GM12878 (cell line): ENCODE results near the gene COL11A1.

Experiments
- BHLHE40 ChIP-seq, 2 experiments: fragments of 450-650 bp in 1 of 2; IDR thresholded peaks; 2 replicates each; pipeline ENCODE4 v1.6.1; 2011 to 2017; ENCODE audit warnings: low read depth in 2 of 2, borderline replicate concordance in 1 of 2, improper control_type of control experiment in 1 of 2, low read length in 1 of 2, mild to moderate bottlenecking in 1 of 2
- CHD2 ChIP-seq: IDR thresholded peaks from 2 replicates; pipeline ENCODE4 v1.6.1; 2011; ENCODE audit warnings: low read depth, low read length, improper control_type of control experiment, borderline replicate concordance
- FOXK2 ChIP-seq: fragments of 450-650 bp; IDR thresholded peaks from 2 replicates; pipeline ENCODE4 v1.6.1; 2017; ENCODE audit warnings: mild to moderate bottlenecking, moderate library complexity
- JUNB ChIP-seq: IDR thresholded peaks from 2 replicates; pipeline ENCODE4 v1.6.1; 2016; ENCODE audit warnings: antibody characterized with exemption, mild to moderate bottlenecking
- NFYB ChIP-seq: IDR thresholded peaks from 2 replicates; pipeline ENCODE4 v1.6.1; 2011; ENCODE audit warnings: low read depth, mild to moderate bottlenecking, low read length, improper control_type of control experiment, moderate library complexity; ENCODE audit not compliant: insufficient read depth
- POLR2A ChIP-seq: IDR thresholded peaks from 2 replicates; pipeline ENCODE4 v1.6.1; 2011; ENCODE audit warnings: low read depth, mild to moderate bottlenecking, low read length
- RAD21 ChIP-seq: IDR thresholded peaks from 2 replicates; pipeline ENCODE4 v1.6.1; 2011; ENCODE audit warnings: mild to moderate bottlenecking, low read depth, low read length, moderate library complexity; ENCODE audit not compliant: insufficient read depth
- SREBF2 ChIP-seq: IDR thresholded peaks from 2 replicates; pipeline ENCODE4 v1.6.1; 2012; ENCODE audit warnings: mild to moderate bottlenecking, low read length
- TBL1XR1 ChIP-seq: IDR thresholded peaks from 2 replicates; pipeline ENCODE4 v1.6.1; 2012; ENCODE audit warnings: low read depth, low read length, improper control_type of control experiment
- TF ChIP-seq, protein P1 (sequence below): IDR thresholded peaks from 2 replicates; pipeline ENCODE4 v1.6.1; 2011; ENCODE audit warnings: mild to moderate bottlenecking, low read depth, low read length, moderate library complexity; ENCODE audit not compliant: insufficient replicate concordance
- TF ChIP-seq, protein P2 (sequence below), 3 experiments: IDR thresholded peaks in 2 of 3; conservative IDR thresholded peaks in 1 of 3; 2 replicates each; pipeline ENCODE4 v1.5.1; 2011; ENCODE audit warnings: low read depth in 3 of 3, low read length in 3 of 3, mild to moderate bottlenecking in 3 of 3, control low read depth in 2 of 3, moderate library complexity in 2 of 3, inconsistent platforms in 1 of 3, mixed read lengths in 1 of 3; ENCODE audit not compliant: control insufficient read depth in 2 of 3, insufficient read depth in 1 of 3; ENCODE audit errors: extremely low read depth in 1 of 3
- TF ChIP-seq, protein P3 (sequence below): IDR thresholded peaks from 2 replicates; pipeline ENCODE4 v1.6.1; 2012; ENCODE audit warnings: improper control_type of control experiment, low read depth, low read length; ENCODE audit not compliant: insufficient replicate concordance

DNA sequence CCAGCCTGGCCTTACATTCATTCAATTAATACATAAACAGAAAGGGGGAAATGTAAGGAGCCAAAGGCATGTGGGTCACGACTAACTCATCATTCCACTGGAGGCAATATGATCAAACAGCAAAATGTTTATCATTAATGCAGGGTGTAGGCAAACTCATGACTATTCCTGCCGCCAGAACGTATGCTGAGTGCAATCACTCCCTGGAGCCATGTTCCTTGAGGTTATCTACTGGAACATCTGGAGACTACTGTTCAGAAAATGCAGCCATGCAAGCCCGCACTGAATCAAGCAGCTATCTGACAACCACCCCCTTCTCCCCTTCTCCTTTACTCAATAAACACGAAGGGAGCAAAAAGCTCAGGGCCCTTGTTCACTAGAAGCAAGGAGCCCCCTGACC is 267.6 kb downstream of the COL11A1 start:
- TF ChIP-seq, protein P1, sequence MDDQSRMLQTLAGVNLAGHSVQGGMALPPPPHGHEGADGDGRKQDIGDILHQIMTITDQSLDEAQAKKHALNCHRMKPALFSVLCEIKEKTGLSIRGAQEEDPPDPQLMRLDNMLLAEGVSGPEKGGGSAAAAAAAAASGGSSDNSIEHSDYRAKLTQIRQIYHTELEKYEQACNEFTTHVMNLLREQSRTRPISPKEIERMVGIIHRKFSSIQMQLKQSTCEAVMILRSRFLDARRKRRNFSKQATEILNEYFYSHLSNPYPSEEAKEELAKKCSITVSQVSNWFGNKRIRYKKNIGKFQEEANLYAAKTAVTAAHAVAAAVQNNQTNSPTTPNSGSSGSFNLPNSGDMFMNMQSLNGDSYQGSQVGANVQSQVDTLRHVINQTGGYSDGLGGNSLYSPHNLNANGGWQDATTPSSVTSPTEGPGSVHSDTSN: no peak
- TF ChIP-seq POLR2A: no peak
- no peak for TF ChIP-seq TBL1XR1
- TF ChIP-seq, protein P2, sequence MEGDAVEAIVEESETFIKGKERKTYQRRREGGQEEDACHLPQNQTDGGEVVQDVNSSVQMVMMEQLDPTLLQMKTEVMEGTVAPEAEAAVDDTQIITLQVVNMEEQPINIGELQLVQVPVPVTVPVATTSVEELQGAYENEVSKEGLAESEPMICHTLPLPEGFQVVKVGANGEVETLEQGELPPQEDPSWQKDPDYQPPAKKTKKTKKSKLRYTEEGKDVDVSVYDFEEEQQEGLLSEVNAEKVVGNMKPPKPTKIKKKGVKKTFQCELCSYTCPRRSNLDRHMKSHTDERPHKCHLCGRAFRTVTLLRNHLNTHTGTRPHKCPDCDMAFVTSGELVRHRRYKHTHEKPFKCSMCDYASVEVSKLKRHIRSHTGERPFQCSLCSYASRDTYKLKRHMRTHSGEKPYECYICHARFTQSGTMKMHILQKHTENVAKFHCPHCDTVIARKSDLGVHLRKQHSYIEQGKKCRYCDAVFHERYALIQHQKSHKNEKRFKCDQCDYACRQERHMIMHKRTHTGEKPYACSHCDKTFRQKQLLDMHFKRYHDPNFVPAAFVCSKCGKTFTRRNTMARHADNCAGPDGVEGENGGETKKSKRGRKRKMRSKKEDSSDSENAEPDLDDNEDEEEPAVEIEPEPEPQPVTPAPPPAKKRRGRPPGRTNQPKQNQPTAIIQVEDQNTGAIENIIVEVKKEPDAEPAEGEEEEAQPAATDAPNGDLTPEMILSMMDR (IDR thresholded peaks at IDR 0.05 in 2 of 3, conservative IDR thresholded peaks at IDR 0.05 in 1 of 3; ENCODE audit: control insufficient read depth in 2 of 3, extremely low read depth in 1 of 3, insufficient read depth in 1 of 3, low read depth in 3 of 3, low read length in 3 of 3): no peak
- no peak for TF ChIP-seq JUNB
- no peak for TF ChIP-seq BHLHE40 (IDR thresholded peaks at IDR 0.05; ENCODE audit: borderline replicate concordance in 1 of 2, low read depth in 2 of 2, low read length in 1 of 2)
- no peak for TF ChIP-seq NFYB
- TF ChIP-seq, protein P3, sequence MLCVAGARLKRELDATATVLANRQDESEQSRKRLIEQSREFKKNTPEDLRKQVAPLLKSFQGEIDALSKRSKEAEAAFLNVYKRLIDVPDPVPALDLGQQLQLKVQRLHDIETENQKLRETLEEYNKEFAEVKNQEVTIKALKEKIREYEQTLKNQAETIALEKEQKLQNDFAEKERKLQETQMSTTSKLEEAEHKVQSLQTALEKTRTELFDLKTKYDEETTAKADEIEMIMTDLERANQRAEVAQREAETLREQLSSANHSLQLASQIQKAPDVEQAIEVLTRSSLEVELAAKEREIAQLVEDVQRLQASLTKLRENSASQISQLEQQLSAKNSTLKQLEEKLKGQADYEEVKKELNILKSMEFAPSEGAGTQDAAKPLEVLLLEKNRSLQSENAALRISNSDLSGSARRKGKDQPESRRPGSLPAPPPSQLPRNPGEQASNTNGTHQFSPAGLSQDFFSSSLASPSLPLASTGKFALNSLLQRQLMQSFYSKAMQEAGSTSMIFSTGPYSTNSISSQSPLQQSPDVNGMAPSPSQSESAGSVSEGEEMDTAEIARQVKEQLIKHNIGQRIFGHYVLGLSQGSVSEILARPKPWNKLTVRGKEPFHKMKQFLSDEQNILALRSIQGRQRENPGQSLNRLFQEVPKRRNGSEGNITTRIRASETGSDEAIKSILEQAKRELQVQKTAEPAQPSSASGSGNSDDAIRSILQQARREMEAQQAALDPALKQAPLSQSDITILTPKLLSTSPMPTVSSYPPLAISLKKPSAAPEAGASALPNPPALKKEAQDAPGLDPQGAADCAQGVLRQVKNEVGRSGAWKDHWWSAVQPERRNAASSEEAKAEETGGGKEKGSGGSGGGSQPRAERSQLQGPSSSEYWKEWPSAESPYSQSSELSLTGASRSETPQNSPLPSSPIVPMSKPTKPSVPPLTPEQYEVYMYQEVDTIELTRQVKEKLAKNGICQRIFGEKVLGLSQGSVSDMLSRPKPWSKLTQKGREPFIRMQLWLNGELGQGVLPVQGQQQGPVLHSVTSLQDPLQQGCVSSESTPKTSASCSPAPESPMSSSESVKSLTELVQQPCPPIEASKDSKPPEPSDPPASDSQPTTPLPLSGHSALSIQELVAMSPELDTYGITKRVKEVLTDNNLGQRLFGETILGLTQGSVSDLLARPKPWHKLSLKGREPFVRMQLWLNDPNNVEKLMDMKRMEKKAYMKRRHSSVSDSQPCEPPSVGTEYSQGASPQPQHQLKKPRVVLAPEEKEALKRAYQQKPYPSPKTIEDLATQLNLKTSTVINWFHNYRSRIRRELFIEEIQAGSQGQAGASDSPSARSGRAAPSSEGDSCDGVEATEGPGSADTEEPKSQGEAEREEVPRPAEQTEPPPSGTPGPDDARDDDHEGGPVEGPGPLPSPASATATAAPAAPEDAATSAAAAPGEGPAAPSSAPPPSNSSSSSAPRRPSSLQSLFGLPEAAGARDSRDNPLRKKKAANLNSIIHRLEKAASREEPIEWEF: no peak
- no peak for TF ChIP-seq RAD21
- TF ChIP-seq FOXK2: no peak
- no peak for TF ChIP-seq SREBF2
- TF ChIP-seq CHD2: no peak
